Measurements from ENCODE around the gene C22orf42.

C22orf42 gene

DNA sequence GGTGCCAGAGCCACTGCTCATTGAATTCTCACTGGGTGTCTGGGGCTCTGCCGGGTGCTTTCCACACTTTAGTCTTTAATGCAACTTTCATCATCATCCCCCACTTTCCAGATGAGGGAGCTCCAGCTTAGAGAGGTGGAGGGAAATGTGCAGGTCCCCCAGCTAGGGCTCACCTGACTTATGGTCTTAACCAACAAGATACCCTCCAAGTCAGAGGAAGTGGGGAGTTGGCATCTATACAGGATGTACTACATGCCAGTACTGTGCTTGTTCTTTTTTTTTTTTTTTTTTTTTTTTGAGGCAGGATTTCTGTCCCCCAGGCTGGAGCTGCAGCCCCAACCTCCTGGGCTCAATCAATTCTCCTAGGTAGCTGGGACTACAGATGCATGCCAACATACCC is 26.3 kb downstream of the C22orf42 start:
- no peak for DNase-seq

DNA sequence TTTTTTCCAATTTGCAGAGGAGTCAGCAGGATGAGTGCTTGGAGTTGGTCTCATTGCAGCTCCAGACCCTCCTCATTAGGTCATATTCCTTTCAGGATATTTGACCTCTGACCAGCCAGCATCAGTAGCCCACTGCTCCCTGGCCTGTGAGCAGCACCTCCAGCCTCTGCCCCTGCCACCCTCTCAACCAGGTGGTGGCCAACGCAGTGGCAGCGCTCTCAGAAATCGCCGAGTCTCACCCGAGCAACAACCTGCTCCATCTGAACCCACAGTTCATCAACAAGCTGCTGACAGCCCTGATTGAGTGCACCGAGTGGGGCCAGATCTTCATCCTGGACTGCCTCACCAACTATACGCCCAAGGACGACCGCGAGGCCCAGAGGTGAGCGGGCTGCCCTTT is 27.0 kb downstream of the C22orf42 start:
- DNase-seq: no peak

DNA sequence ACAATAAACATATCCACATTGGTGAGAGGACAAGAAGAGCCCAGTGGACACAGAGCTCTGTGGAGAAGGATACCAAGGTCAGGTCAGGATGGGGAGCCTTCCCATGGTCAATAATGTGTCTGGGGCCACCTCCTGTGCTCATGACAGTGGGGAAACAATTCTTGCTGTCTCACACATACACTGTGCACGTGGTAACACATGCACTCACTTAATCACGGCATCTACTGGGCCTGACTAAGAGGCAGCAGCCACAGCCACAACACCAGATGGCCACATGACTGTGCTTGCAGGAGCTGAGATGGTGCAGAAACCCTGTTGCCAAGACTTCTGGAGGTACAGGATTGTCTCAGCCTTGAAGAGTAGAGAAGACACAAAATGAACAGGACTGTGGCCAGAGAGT is 28.6 kb downstream of the C22orf42 start:
- DNase-seq: no peak

DNA sequence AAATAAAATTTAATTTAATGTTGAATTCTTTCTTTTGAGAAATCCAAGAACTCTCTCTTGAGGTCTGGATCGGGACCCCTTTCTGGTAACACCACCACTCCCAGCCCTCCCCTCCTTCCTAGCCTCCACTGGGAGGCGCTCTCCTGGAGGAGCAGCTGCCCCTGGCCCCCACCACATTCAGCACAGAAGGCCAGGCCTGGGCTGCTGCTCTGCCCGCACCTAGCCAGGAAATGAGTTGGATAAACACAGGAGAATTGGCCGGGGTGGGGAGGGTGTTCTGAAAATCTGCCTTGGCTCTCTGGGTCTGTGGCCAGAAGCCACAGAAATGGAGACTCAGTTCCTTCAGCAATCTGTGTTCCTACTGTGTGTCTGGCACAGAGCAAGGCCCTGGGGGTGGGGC is 31.2 kb downstream of the C22orf42 start:
- DNase-seq: no peak

DNA sequence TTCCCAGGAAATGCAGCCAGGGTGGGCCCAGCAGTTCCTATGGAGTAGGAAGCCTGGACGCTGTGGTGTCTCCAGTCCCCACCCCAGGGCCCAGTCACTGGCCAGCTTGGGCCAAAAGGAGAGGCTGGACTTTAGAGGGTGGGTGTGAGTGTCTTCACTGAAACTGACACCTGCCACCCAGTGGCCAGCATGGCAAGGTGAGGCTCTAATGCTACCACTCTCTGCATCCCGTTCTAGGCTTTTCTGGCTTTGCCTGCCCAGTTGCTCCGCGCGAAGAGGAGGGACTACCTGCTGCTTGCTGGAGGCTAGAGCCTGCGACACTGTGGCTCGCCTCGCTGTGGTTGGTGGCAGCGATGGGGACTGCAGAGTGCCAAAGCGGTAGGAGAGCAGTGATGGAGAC is 35.4 kb downstream of the C22orf42 start:
- peak; percentile 31 for DNase-seq

DNA sequence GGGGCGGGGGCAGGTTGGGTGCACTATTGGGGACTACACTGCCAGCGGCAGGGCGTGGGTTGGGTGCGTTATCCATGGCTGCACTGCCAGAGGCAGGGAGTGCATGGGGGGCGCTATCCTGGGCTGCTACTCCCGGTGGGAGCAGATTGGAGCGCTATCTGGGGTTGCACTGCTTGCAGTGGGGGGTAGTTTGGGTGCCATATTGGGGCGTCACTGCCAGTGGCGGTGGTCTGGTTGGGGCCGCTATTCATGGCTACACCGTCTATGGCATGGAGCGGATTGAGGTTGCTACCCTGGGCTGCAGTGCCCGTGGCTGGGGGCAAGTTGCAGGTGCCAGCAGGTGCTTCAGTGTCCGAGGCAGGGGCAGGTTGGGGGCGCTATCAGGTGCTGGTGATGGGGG is 36.2 kb downstream of the C22orf42 start:
- no peak for DNase-seq

DNA sequence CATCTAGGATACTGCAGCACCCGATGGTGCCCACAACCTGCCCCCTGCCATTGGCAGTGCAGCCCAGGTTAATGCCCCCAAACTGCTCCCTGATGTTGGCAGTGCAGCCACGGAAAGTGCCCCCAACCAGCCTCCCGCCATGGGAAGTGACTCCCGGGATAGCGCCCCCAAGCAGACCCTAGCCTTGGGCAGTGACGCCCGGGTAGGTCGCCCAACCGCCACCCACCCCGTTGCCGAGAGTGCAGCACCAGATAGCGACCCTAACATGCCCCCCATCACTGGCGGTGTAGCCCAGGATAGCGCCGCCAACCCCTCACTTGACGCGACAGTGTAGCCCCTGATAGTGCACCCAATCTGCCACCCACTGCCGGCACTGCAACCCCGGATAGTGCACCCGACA is 38.5 kb downstream of the C22orf42 start:
- DNase-seq: no peak

DNA sequence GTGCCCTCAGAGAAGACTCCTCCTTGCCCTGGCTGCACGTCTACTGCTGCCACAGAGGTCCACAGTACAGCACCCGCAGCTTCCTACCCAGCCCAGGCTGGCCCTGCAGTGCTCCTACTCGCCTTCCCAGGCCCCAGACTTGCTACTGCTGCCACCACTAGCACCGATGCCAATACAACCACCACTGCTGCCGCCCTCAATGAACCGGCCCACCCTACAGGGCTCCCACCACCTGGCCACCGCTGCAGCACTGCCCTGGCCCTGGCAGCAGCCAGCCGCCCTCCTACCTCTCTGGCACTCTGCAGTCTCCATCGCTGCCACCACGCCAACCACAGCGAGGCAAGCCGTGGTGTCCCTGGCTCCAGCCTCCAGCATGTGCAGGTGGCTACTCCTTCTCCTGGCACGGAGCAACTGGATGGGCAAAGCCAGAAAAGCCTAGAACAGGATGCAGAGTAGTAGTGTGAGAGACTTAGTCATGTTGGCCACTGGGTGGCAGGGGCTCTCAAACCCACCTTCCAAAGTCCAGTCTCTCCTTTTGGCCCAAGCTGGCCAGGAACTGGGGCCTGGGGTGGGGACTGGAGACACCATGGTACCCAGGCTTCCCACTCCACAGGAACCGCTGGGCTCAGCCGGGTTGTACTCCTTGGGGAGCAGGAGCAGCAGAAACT is 39.4 kb downstream of the C22orf42 start:
- no peak for DNase-seq

DNA sequence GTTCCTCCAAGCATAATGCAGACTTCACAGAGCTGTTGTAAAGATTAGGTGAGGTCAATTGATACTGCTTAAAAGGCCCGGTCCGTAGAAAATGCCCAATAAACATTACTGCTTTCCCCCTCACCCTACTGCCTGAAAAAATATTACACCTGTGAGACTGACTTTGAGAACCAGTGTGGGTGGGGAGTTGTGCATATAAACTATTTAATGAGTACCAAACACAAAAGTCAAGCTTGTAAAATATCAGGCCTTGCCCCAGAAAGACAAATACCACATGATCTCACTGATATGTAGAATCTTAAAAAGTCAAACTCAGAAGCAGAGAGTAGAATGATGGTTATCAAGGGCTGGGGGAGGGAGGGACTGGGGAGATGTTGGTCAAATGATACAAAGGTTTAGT is 46.7 kb downstream of the C22orf42 start:
- DNase-seq: no peak

DNA sequence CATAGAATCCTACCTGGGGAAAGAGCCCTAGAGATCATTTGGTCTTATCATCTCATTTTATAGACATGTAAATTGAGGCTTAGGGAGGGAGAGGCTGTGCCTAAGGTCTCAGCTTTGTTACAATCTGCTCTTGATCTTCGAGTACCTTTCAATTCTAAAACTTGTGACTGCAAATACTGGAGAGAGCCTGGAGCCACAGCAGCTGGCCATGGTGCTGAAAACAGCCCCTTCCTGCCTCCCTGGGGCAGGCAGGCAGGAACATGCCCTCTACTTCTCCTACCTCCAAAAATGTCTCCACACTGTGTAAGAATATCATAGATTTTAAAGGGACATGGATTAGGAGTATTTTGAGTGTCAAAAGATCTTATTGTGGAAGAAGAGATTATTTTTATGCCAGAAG is 52.2 kb downstream of the C22orf42 start:
- no peak for DNase-seq

DNA sequence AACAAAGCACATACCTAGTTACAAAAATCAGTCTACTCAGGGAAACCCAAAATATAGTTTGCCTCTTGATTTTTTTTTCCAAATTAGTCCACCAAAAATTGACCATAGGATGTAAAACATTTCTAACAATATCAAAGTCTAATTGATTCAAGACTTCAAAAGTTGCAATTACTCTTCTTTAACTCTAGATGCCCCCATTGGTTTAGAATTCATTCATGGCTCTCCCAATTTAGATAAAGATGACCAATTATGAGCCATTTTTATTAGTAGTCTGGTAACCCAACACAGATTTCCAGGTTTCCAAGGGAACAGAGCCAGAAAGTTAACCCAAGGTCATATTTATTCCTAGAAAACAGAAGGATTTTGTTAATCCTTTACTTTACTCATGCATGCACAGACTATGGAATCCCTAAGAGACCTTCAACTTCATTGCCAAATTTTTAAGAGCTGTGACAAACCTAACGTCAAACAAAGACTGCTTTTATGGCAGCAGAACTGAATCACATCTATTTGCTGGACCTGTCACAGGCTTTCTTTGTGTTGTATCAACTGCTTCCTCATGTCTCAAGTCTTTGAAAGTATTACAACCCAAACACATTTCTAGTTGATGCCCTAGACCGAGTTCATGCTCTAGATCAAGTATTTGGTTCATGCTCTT is 55.3 kb downstream of the C22orf42 start:
- DNase-seq: peak; percentile 17

DNA sequence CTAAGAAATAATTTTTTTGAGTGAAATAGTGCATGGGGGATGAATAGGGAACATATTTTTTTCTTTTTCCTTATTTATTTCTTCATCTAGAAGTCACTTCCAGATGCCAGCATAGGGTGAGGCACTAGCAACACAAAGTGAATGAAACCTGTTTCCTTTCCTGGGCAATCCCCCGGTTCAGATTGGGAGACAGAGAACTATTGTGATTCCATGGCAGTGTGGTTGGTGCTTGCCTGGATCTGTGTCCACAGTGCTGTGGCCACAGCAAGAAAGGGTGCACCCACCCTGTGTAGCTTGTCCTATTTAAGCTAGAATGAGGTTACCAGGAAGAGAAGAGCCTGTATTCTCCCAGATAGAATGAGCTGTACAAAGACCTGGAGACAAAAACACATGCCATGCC is 58.4 kb downstream of the C22orf42 start:
- no peak for DNase-seq
